Activated CD4-positive, alpha-beta T cell treated with anti-CD3 and anti-CD28 coated beads, Interleukin-2, amount 50 U/mL, for 48 hours (primary cell): Measurements from ENCODE around the gene SCN7A.
"Not testable (repeated sequence)": the region's sequence is repeated elsewhere in the genome, so short reads cannot be mapped to it uniquely, and the experiment has no call there.

ENCODE experiments used
- DNase-seq, 2 experiments: peaks; one replicate each; pipeline ENCODE4 v3.0.0-alpha.2; 2020

The SCN7A gene

GRCh38 chr2:166494140-166494624 lies at the start of gene SCN7A:
Gene SCN7A, minus strand, starts transcription at chr2:166494249. Its CDS starts 16,553 bp downstream, at chr2:166477696.
- DNase-seq, result no peak

GRCh38 chr2:166539340-166540162 lies 45.5 kb upstream of the SCN7A start:
- DNase-seq, result no peak

- DNase-seq, result no peak
Observed at GRCh38 chr2:166536111-166536510, 42.1 kb upstream of the SCN7A start.

- DNase-seq, result no peak
Observed at GRCh38 chr2:166521155-166521554, 27.1 kb upstream of the SCN7A start.

- DNase-seq, result no peak
Observed at GRCh38 chr2:166520604-166521003, 26.6 kb upstream of the SCN7A start.

- no peak for DNase-seq
Observed at GRCh38 chr2:166519391-166519962, 25.4 kb upstream of the SCN7A start.

GRCh38 chr2:166518634-166519390 lies 24.8 kb upstream of the SCN7A start:
- DNase-seq, result no peak

- no peak for DNase-seq
Observed at GRCh38 chr2:166517533-166518061, 23.5 kb upstream of the SCN7A start.

GRCh38 chr2:166516712-166517303 lies 22.8 kb upstream of the SCN7A start:
- DNase-seq, result no peak

GRCh38 chr2:166513952-166514351 lies 19.9 kb upstream of the SCN7A start:
- no peak for DNase-seq

GRCh38 chr2:166499281-166499680 lies 5.2 kb upstream of the SCN7A start:
- DNase-seq, result no peak

GRCh38 chr2:166491461-166491860 lies 2.6 kb downstream of the SCN7A start:
- DNase-seq, result no peak

GRCh38 chr2:166487171-166487570 lies 6.9 kb downstream of the SCN7A start:
- no peak for DNase-seq

GRCh38 chr2:166485558-166486178 lies 8.4 kb downstream of the SCN7A start:
- DNase-seq, result no peak

GRCh38 chr2:166472332-166472731 lies 21.7 kb downstream of the SCN7A start:
- DNase-seq, result no peak

GRCh38 chr2:166468124-166469024 lies 25.7 kb downstream of the SCN7A start:
- DNase-seq, result no peak

GRCh38 chr2:166464187-166464586 lies 29.9 kb downstream of the SCN7A start:
- DNase-seq, result no peak

- DNase-seq, result no peak
Observed at GRCh38 chr2:166463640-166464039, 30.4 kb downstream of the SCN7A start.

- no peak for DNase-seq
Observed at GRCh38 chr2:166458674-166459073, 35.4 kb downstream of the SCN7A start.

GRCh38 chr2:166455823-166456222 lies 38.2 kb downstream of the SCN7A start:
- DNase-seq, result not testable (repeated sequence)

GRCh38 chr2:166454006-166454595 lies 39.9 kb downstream of the SCN7A start:
- DNase-seq, result no peak
